Inferior parietal cortex (tissue), 1 donor: ENCODE results near the gene GRID2.

ENCODE experiments used
- DNase-seq: peaks from one replicate; pipeline ENCODE4 v3.0.0-alpha.2; 2016; ENCODE audit errors: extremely low spot score

Gene GRID2

GRCh38 chr4:93072292-93072691, 768.5 kb downstream of the GRID2 start:
- no peak for DNase-seq

DNA sequence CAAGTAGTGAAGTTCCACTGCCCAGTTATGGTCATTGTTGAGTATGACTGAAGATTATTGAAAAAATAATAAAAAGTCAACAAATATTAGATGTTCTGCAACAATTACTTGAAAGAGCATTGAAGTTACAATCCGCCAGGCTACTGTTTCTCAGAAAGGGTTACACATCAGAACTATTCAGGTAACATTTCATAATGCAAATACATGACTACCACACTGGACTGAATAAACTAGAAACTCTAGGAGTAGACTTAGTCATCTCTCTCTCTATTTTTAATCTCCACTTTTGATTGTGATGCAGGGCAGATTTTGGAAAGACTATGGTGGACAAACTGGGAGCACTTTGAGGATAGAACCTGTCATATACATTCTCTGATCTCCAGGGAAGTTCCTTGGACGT, 776.5 kb downstream of the GRID2 start:
- no peak for DNase-seq

DNA sequence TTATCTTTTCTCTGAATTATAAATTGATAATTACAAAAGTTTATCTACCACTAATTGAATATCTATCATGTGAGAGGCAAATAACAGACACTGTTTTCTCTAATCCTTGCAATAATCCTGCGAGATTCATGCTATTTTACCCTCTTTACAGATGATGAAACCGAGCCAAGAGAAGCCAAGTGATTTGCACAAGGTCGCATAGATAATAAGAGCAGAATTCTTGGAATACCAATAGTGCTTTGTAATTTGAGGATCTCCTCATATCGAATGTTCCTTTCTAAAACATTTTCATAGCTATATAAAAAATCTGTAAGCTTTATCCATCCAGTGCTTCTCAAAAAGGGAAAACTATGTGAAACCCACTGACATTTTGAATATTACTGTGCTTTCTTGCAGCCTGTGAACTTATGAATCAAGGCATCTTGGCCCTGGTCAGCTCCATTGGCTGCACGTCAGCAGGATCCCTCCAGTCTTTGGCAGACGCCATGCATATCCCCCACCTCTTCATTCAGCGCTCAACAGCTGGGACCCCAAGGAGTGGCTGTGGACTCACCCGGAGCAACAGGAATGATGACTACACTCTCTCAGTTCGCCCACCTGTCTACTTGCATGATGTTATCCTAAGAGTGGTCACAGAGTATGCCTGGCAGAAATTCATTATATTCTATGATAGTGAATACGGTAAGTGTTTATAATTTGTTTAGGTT, 781.0 kb downstream of the GRID2 start:
- DNase-seq: no peak

- peak; percentile 11 for DNase-seq
Observed at GRCh38 chr4:93086356-93086755, 782.6 kb downstream of the GRID2 start.

DNA sequence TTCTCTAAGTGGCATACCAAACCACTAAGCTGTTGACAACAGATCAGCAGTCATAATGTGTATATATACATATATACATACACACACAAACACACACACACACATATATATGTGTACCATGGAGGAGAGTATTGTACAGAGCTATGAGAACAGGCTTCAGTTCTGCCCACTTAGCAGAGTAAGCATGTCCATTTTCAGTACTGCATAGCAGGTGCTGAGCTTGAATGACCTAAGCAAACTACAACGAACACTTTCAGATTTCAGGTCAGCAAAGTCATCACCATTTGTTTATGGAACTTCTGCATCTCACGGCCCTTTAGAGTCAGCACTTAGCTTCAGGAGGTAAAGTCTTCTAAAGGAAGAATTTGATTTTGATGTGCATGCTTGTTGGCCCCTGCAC, 789.0 kb downstream of the GRID2 start:
- DNase-seq: no peak

DNA sequence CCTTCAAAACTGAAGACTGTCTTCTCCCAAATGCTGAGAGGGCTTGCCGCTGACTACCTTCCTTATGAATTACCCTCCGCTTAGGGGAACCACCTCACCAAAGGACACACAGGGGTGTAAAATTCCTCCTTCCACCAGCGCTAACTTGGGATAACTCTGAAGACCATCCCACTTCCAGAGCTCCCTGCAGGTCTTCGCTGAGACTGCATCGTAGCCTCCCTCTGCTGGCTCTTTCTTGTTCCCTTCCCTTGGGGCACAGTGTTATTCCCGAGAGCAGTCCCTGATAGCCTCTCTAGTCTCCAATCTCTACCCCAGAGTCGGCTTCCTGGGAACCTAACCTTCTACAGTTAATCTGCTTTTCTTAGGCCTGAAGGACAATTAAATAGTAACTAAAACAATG, 799.3 kb downstream of the GRID2 start:
- no peak for DNase-seq

GRCh38 chr4:93116624-93117023, 812.9 kb downstream of the GRID2 start:
- DNase-seq: no peak

GRCh38 chr4:93127489-93127888, 823.7 kb downstream of the GRID2 start:
- DNase-seq: no peak

- DNase-seq: no peak
Observed at GRCh38 chr4:93132631-93133030, 828.9 kb downstream of the GRID2 start.

DNA sequence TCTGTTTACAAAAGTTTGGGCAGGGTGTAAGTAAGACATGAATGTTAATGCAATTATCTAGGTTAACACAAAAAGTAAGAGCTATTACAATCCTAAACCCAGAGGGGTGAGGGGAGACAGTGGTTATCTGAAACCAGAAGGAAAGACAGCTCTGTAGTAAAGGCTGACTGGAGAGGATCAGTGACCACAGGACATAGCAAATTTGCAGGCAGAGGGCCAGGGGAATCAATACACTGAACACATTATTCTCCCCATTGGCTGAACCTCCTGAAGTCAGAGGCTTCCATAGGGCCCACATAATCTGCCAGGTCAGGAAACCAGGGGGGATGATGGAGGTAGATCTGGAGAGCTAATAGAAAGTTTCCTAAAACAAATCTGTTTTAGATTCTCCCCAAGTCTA, 835.4 kb downstream of the GRID2 start:
- DNase-seq: no peak

- no peak for DNase-seq
Observed at GRCh38 chr4:93143902-93144301, 840.1 kb downstream of the GRID2 start.

DNA sequence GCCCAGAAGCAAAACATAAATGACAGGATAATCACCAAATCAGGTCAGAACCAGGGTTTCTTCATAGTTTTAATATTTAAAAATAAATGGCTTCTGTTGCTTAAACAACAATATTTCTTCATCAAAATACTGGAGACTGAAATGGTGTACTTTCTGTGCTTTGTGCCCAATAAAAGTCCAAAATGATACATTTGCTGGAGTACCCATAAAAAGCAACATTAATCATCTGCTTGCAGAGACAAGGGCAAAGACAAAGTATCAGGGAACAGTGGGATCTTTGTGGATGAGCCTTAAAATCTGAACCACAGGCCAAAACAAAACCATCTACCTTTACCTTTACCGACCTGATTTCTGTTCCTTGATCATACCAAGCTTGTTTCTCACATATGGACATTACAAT, 840.9 kb downstream of the GRID2 start:
- no peak for DNase-seq

- no peak for DNase-seq
Observed at GRCh38 chr4:93147524-93148212, 843.9 kb downstream of the GRID2 start.

- no peak for DNase-seq
Observed at GRCh38 chr4:93152491-93152890, 848.7 kb downstream of the GRID2 start.

DNA sequence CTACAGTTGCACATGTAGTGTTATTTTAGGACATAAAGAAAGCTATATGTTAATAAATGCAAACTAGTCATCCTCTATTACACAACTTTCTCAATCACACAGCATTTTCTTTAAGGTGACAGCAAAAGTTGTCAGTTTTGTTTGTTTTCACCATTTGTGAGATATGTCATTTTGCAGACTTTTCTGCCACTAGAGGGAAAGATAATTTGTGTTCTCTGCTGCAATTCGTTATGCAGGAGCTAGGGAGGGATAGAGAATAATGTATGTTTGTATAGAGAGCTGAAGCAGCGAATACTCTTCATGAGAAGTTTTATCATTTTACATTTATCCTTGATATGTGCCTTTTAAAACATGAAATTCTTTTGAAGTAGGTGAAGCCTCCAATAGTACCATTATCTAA, 854.2 kb downstream of the GRID2 start:
- no peak for DNase-seq

GRCh38 chr4:93168053-93168452, 864.3 kb downstream of the GRID2 start:
- no peak for DNase-seq

DNA sequence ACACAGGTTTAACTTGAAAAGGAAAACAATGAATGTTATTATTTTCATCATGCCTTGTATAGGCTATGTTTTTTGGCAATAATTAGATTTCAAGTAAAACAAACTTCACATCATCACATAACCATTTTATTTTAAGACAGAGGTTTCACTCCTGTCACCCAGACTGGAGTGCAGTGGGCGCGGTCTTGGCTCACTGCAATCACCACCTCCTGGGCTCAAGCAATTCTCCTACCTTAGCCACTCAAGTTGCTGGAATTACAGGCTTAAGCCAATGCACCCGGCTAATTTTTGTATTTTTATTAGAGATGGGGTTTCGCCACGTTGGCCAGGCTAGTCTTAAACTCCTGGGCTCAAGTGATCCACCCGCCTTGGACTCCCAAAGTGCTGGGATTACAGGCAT, 866.2 kb downstream of the GRID2 start:
- no peak for DNase-seq

GRCh38 chr4:93174598-93174997, 870.8 kb downstream of the GRID2 start:
- no peak for DNase-seq

DNA sequence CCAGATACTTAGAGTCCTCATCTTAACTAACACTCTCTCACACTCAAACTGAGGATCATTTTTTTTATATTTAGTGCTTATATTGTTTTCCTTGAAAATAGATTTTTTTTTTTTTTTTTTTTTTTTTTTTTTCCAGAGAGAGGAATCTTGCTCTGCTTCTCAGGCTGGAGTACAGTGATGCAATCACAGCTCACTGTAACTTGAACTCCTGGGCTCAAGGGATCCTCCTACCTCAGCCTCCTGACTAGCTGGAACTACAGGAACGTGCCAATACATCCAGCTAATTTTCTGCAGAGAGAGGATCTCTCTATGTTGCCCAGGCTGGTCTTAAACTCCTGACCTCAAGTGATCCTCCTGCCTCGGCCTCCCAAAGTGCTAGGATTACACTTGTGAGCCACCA, 874.5 kb downstream of the GRID2 start:
- no peak for DNase-seq

DNA sequence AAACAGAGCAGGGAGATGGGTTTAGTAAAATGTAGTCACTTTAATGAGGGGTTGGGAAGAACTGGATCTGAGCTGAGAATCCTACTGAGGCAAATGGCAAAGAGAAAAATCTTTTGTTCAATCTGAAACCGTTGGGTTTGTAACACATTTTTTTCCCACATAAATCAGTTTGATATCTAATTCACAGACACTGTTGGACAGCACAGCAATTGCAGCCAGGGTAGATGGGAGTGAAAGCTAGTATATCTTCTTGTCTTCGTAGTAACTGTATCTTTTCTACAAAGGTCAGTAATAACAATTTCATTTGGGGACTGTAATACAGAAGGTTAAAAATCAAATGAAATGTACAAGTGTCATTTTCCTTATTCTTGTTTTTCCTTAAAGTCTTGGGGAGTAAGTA, 875.3 kb downstream of the GRID2 start:
- DNase-seq: no peak

DNA sequence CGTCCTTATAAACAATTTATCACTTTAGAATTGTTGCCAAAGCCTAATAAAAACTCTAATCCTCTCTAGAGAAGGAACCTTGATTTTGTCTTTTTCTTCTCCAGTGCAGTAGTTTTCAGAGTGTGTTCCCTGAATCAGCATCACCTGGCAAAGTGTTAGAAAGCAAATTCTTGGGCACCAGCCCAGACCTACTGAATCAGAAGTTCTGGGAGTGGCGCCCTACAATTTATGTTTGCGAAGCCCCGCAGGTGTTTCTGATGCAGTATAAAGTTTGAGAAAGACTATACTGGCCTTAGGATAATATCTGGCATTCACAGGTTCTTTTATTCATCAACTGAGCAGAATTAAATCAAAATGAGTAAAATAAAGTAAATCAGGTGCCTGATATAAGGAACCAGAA, 879.0 kb downstream of the GRID2 start:
- DNase-seq: no peak

DNA sequence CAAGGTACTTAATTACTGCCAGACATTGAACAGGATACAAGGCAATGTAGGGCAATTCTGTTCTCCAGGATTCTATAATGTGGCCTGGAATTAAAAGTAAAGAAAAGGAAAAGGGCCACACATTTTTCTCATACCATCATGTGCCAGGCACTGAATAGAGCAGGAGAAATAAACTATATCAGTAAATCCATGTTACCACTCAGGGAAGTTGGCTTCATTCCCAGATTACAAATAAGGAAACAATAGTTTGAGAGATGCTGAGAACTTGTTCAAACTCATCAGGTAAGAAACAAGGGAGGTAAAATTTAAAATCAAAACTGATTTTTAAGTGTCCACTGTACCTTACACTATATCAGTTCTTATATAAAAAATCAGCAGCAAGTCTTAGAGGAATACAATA, 879.8 kb downstream of the GRID2 start:
- DNase-seq: no peak

GRCh38 chr4:93184053-93184452, 880.3 kb downstream of the GRID2 start:
- DNase-seq: no peak

GRCh38 chr4:93186846-93187245, 883.1 kb downstream of the GRID2 start:
- no peak for DNase-seq
